ENCODE results near the gene FXYD5.

Gene FXYD5

GRCh38 chr19:35154525-35155406 is at the start of gene FXYD5:
Gene FXYD5, plus strand, starts transcription at chr19:35154735. Its CDS starts 816 bp downstream, at chr19:35155551.
- peak; percentile 73 for DNase-seq

GRCh38 chr19:35105047-35105410 is 49.5 kb upstream of the FXYD5 start:
- DNase-seq, result no peak

- no peak for DNase-seq
These were observed 48.9 kb upstream of the FXYD5 start for GRCh38 chr19:35105411-35106290.

GRCh38 chr19:35106291-35106583 is 48.3 kb upstream of the FXYD5 start:
- DNase-seq, result no peak

- DNase-seq, result no peak
These were observed 47.5 kb upstream of the FXYD5 start for GRCh38 chr19:35106898-35107541.

GRCh38 chr19:35107545-35107944 is 47.0 kb upstream of the FXYD5 start:
- DNase-seq, result no peak

- no peak for DNase-seq
These were observed 45.8 kb upstream of the FXYD5 start for GRCh38 chr19:35108730-35109129.

- DNase-seq, result no peak
These were observed 45.0 kb upstream of the FXYD5 start for GRCh38 chr19:35109395-35110112.

- DNase-seq, result no peak
These were observed 43.6 kb upstream of the FXYD5 start for GRCh38 chr19:35110974-35111373.

- DNase-seq, result no peak
These were observed 41.4 kb upstream of the FXYD5 start for GRCh38 chr19:35112995-35113688.

GRCh38 chr19:35114353-35115176 is 40.0 kb upstream of the FXYD5 start:
- DNase-seq, result peak; percentile 54

GRCh38 chr19:35115177-35115951 is 39.2 kb upstream of the FXYD5 start, which contains the start of gene FXYD3:
Gene FXYD3, plus strand, starts transcription at chr19:35115823. Its CDS starts 3,554 bp downstream, at chr19:35119377.
- no peak for DNase-seq

- DNase-seq, result no peak
These were observed 38.3 kb upstream of the FXYD5 start for GRCh38 chr19:35116072-35116801.

GRCh38 chr19:35117116-35117515 is 37.4 kb upstream of the FXYD5 start:
- no peak for DNase-seq

GRCh38 chr19:35117799-35118198 is 36.7 kb upstream of the FXYD5 start:
- DNase-seq, result no peak

- DNase-seq, result no peak
These were observed 36.1 kb upstream of the FXYD5 start for GRCh38 chr19:35118268-35119020.

GRCh38 chr19:35119091-35119490 is 35.4 kb upstream of the FXYD5 start:
- no peak for DNase-seq

GRCh38 chr19:35119578-35120155 is 34.9 kb upstream of the FXYD5 start:
- DNase-seq, result no peak
